Measurements from ENCODE around the gene MEGF9.

Gene MEGF9

DNA sequence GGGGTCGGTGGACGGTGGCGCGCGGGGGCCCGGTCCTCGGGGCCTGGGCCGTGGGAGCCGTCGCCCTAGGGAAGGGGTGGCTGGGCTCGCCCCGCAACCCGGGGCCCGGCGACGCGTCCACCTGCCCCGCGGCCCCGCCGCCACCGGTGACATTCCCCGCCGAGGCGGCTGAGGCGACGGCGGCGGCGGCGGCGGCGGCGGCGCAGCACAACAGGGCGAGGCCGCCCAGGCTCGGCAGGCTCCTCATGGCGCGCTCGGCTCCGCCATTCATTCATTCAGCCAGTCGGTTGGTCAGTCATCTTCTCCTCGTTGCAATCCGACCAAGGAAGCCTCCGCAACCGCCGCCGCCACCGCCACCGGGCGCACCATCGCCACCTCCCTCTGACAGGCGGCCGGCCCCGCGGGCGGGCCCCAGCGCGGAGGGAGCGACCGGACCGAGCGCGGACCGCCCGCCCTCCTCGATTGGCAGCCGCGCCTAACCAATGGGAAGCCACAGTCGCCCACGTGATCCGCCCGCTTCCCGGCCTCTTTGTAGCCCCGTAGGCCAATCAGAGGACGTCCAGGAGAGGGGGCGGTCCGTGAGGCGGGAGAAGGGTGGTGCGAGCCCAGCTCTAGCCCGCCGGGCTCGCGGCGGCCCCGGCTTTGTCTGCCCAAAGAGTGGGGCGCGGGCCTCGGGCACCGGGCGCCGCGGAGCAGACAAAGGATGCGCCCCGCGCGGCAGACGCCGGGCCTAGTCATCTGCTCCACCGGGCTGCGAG is at the start of gene MEGF9:
Gene MEGF9 (minus strand): TSS at position 383 of the 758 bp plus-strand sequence. CDS start 112 bp downstream, at position 271.
- ChIA-PET CTCF (interaction anchor here (0.6 to 3.1 kb wide), 3 partner anchors 94 to 181 kb away, joined by 4 to 11 read pairs (median 5); no protein-coding TSS in a partner anchor), POLR2A (ENCODE audit: low non-redundant PET) (interaction anchor here (0.6 kb wide), 1 partner anchor 34 kb away, joined by 3 read pairs; no protein-coding TSS in a partner anchor)

GRCh38 chr9:120761006-120761405 is 46.7 kb upstream of the MEGF9 start:
- ChIA-PET CTCF (interaction anchor here (0.6 kb wide), 1 partner anchor 43 kb away, joined by 5 read pairs; no protein-coding TSS in a partner anchor), POLR2A (ENCODE audit: low non-redundant PET) (no interaction called here)
- no peak overlapping the region for H3K27ac ChIP-seq
- TF ChIP-seq, protein P1, sequence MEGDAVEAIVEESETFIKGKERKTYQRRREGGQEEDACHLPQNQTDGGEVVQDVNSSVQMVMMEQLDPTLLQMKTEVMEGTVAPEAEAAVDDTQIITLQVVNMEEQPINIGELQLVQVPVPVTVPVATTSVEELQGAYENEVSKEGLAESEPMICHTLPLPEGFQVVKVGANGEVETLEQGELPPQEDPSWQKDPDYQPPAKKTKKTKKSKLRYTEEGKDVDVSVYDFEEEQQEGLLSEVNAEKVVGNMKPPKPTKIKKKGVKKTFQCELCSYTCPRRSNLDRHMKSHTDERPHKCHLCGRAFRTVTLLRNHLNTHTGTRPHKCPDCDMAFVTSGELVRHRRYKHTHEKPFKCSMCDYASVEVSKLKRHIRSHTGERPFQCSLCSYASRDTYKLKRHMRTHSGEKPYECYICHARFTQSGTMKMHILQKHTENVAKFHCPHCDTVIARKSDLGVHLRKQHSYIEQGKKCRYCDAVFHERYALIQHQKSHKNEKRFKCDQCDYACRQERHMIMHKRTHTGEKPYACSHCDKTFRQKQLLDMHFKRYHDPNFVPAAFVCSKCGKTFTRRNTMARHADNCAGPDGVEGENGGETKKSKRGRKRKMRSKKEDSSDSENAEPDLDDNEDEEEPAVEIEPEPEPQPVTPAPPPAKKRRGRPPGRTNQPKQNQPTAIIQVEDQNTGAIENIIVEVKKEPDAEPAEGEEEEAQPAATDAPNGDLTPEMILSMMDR (conservative IDR thresholded peaks at IDR 0.05; ENCODE audit: low read depth) = no peak
- no peak for DNase-seq (ENCODE audit: low spot score)

More for the DNA sequence above, at the start of gene MEGF9:
- TF ChIP-seq, protein P1 (conservative IDR thresholded peaks at IDR 0.05; ENCODE audit: low read depth) = no peak
- H3K27ac ChIP-seq = peak within 1 kb of the TSS; percentile 71
- peak; percentile 100 for DNase-seq (ENCODE audit: low spot score)

DNA sequence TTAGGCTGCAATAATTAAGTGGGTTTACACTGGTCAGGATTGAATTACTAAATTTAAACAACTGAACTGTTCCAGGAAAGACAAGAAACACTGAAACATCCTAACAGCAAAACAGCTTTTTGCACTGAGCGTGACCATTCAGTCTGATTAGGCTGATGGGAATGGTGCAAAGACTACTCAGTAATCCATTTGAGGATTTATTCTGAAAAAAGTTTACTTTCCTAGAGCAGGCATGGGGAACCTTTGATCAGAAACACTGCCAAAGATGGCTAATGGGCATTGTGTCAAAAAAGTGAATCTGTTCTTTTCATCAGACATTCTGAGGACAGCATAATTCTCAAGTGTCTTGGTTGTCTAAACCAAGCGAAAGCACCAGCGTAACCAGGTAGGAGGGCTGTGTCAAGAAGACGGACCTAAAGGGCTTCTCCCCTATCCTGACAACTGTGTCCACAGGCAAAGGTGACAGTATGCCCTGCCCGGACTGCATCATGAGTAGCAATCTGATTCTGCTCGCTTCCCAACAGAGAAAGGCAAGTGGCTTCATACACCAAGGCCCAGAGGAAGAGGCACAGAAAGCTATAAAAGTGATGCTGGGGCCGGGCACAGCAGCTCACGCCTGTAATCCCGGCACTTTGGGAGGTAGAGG is 45.6 kb upstream of the MEGF9 start:
- TF ChIP-seq, protein P1 (conservative IDR thresholded peaks at IDR 0.05; ENCODE audit: low read depth) = no peak
- POLR2A ChIA-PET (ENCODE audit: low non-redundant PET) = no interaction called here
- no peak for DNase-seq (ENCODE audit: low spot score)
- no peak overlapping the region for H3K27ac ChIP-seq
- CTCF ChIA-PET = interaction anchor here (0.7 kb wide), 1 partner anchor 28 kb away, joined by 4 read pairs; no protein-coding TSS in a partner anchor

DNA sequence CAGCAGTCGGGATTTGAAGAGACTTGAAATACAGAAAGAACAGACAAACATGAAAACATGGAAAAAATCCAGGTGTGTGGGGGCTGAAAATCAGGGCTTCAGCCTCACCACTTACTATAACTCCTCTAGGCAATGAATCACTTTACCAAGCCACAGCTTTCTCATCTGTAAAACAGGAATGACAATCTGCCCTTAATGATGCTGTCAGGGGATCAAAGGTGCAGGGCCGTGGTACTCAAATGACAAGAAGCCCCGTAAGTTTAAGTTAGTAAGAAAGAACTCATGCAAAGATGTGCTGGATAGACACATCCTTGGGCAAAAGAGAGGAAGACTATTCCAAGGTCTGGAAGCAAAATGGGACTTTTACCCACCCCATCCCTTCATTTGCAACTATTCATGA is 44.3 kb upstream of the MEGF9 start:
- no peak for DNase-seq (ENCODE audit: low spot score)
- H3K27ac ChIP-seq = no peak overlapping the region
- ChIA-PET POLR2A (ENCODE audit: low non-redundant PET) (no interaction called here), CTCF (interaction anchor here (0.6 kb wide), 1 partner anchor 797 kb away, joined by 3 read pairs; no protein-coding TSS in a partner anchor)
- TF ChIP-seq, protein P1 (conservative IDR thresholded peaks at IDR 0.05; ENCODE audit: low read depth) = no peak

GRCh38 chr9:120757026-120757913 is 43.0 kb upstream of the MEGF9 start:
- H3K27ac ChIP-seq = no peak overlapping the region
- POLR2A ChIA-PET (ENCODE audit: low non-redundant PET) = no interaction called here
- no peak for DNase-seq (ENCODE audit: low spot score)
- TF ChIP-seq, protein P1 (conservative IDR thresholded peaks at IDR 0.05; ENCODE audit: low read depth) = no peak
- CTCF ChIA-PET = interaction anchor here (0.6 to 2.1 kb wide), 6 partner anchors 8 to 303 kb away, joined by 3 to 7 read pairs (median 3); no protein-coding TSS in a partner anchor
